PC-9 (cell line): Measurements from ENCODE around the gene KCTD6. TPM values are rescaled to one million over a fixed set of nuclear protein-coding genes. Genes with fewer than 3 reads are reported as not detected.

Experiments
- BruUV-seq: library from RNA; stranded (reverse); fragments of 400-500 nt; replicated peaks from 2 replicates; lab custom pipeline; 2021; lab: Mats Ljungman, UMichigan
- CTCF ChIA-PET: fragments of 300-600 bp; sonication (Branson Sonifier 250); formaldehyde crosslinking; loops from one replicate; lab custom pipeline; 2022; ENCODE audit warnings: antibody characterized with exemption; lab: Charles Lee
- POLR2A ChIA-PET: fragments of 300-600 bp; sonication (Branson Sonifier 250); formaldehyde crosslinking; loops from one replicate; lab custom pipeline; 2022; ENCODE audit warnings: antibody characterized with exemption; ENCODE audit not compliant: unreplicated experiment; lab: Charles Lee
- DNase-seq, 2 experiments: peaks; one replicate each; pipeline versions ENCODE4 v3.0.0 to v3.0.0-alpha.2; 2015 to 2022; ENCODE audit warnings: mixed read lengths in 1 of 2
- H2AFZ ChIP-seq: fragments of 200-600 bp; sonication (generic); 2 replicates; pipeline ENCODE4 v1.8.1; 2017; ENCODE audit warnings: antibody characterized with exemption
- H3F3A ChIP-seq: fragments of 200-600 bp; sonication (generic); 2 replicates; pipeline ENCODE4 v1.8.1; 2017; ENCODE audit warnings: antibody characterized with exemption, mild to moderate bottlenecking, low read depth; ENCODE audit not compliant: insufficient read depth
- H3K27ac ChIP-seq: fragments of 200-600 bp; sonication (generic); 2 replicates; pipeline ENCODE4 v1.6.1; 2016; ENCODE audit warnings: mixed run types
- H3K27me3 ChIP-seq: fragments of 200-600 bp; sonication (generic); 2 replicates; pipeline ENCODE4 v1.6.1; 2016; ENCODE audit warnings: low read depth, mixed run types; ENCODE audit not compliant: insufficient read depth
- H3K36me3 ChIP-seq: fragments of 200-600 bp; sonication (generic); 2 replicates; pipeline ENCODE4 v1.6.1; 2016; ENCODE audit warnings: low read depth, mixed run types
- H3K4me1 ChIP-seq: fragments of 200-600 bp; sonication (generic); replicated peaks from 2 replicates; pipeline ENCODE4 v1.6.1; 2016; ENCODE audit warnings: mixed run types; ENCODE audit not compliant: insufficient read depth
- H3K4me2 ChIP-seq: fragments of 200-600 bp; sonication (generic); 2 replicates; pipeline ENCODE4 v1.6.1; 2017; ENCODE audit warnings: mixed run types
- H3K4me3 ChIP-seq: fragments of 200-600 bp; sonication (generic); 2 replicates; pipeline ENCODE4 v1.6.1; 2016; ENCODE audit warnings: mixed run types
- H3K79me2 ChIP-seq: fragments of 200-600 bp; sonication (generic); 2 replicates; pipeline ENCODE4 v1.6.1; 2017; ENCODE audit warnings: low read depth, mixed run types
- H3K9me2 ChIP-seq: fragments of 200-600 bp; sonication (generic); 2 replicates; pipeline ENCODE4 v1.8.1; 2017; ENCODE audit warnings: mild to moderate bottlenecking; ENCODE audit not compliant: insufficient read depth
- H3K9me3 ChIP-seq: fragments of 200-600 bp; sonication (generic); 2 replicates; pipeline ENCODE4 v1.8.1; 2016; ENCODE audit warnings: low read depth; ENCODE audit not compliant: insufficient read depth
- H4K20me1 ChIP-seq: fragments of 200-600 bp; sonication (generic); 2 replicates; pipeline ENCODE4 v1.8.1; 2017; ENCODE audit not compliant: insufficient read depth
- CTCF ChIP-seq: fragments of 200-600 bp; sonication (generic); conservative IDR thresholded peaks from 2 replicates; pipeline ENCODE4 v1.6.1; 2017; ENCODE audit warnings: mixed run types, antibody characterized with exemption, mild to moderate bottlenecking, moderate library complexity
- EZH2 ChIP-seq: fragments of 200-600 bp; sonication (generic); IDR thresholded peaks from 2 replicates; pipeline ENCODE4 v1.8.0; 2017; ENCODE audit warnings: antibody characterized with exemption, low read depth
- intact Hi-C: fragments of 100-400 bp; cut with micrococcal nuclease; formaldehyde crosslinking; loops from one replicate; pipeline ENCODE4 v1.10.0; 2022; ENCODE audit not compliant: unreplicated experiment
- total RNA-seq: library from RNA; stranded (reverse); gene quantifications from 2 replicates; pipeline ENCODE4 v1.2.3, GENCODE V29; 2021

The KCTD6 gene
- total RNA-seq, 1 experiment from 2014 or later = 10.3 TPM

GRCh38 chr3:58531956-58532355, 40.1 kb downstream of the KCTD6 start:
- BruUV-seq = no TSS peak
- no peak overlapping the region for H3K4me2 ChIP-seq
- no peak overlapping the region for H3K4me3 ChIP-seq
- H4K20me1 ChIP-seq = no peaks in the 10 kb centered on the region
- H3F3A ChIP-seq = no peaks in the 10 kb centered on the region; the same call in 1 of the 2 replicates
- H3K9me2 ChIP-seq = no peaks in the 10 kb centered on the region
- DNase-seq = no peak
- intact Hi-C loops = loop anchor here (1.0 to 5.0 kb wide), 6 partner anchors 41 to 345 kb away; partner anchors contain the start of genes HTD2 and RPP14
- no peak for TF ChIP-seq CTCF
- TF ChIP-seq EZH2 = no peak
- peaks cover 10% of the 10 kb centered on the region; the same call in 1 of the 2 replicates for H3K4me1 ChIP-seq
- H3K27ac ChIP-seq = no peak overlapping the region
- H3K27me3 ChIP-seq = no peaks in the 10 kb centered on the region
- H3K79me2 ChIP-seq = no peaks in the 10 kb centered on the region
- CTCF ChIA-PET = no interaction called here
- no peaks in the 10 kb centered on the region for H3K9me3 ChIP-seq
- POLR2A ChIA-PET = no interaction called here
- no peak overlapping the region for H2AFZ ChIP-seq
- no peaks in the 10 kb centered on the region for H3K36me3 ChIP-seq

GRCh38 chr3:58532794-58533220, 40.9 kb downstream of the KCTD6 start:
- Histone ChIP-seq H3K79me2 (no peaks in the 10 kb centered on the region), H3K9me3 (no peaks in the 10 kb centered on the region), H3K27me3 (no peaks in the 10 kb centered on the region), H2AFZ (no peak overlapping the region), H3F3A (no peaks in the 10 kb centered on the region; the same call in 1 of the 2 replicates), H3K4me1 (peaks cover 7% of the 10 kb centered on the region; the same call in 1 of the 2 replicates), H4K20me1 (no peaks in the 10 kb centered on the region), H3K36me3 (no peaks in the 10 kb centered on the region), H3K4me2 (no peak overlapping the region), H3K27ac (no peak overlapping the region), H3K4me3 (no peak overlapping the region), H3K9me2 (no peaks in the 10 kb centered on the region)
- ChIA-PET CTCF (no interaction called here), POLR2A (interaction anchor here (0.6 kb wide), 1 partner anchor 42 kb away, joined by 3 read pairs; no protein-coding TSS in a partner anchor)
- TF ChIP-seq EZH2 = no peak
- TF ChIP-seq CTCF = peak; percentile 96
- intact Hi-C loops = loop anchor here (1.0 to 5.0 kb wide), 6 partner anchors 42 to 346 kb away; partner anchors contain the start of genes HTD2 and RPP14
- BruUV-seq = no TSS peak
- peak; percentile 52 to 71 for DNase-seq

- intact Hi-C loops = loop anchor here (5.0 kb wide), 1 partner anchor 228 kb away; the partner anchor contains the start of genes HTD2 and RPP14
- no peaks in the 10 kb centered on the region for H3K4me1 ChIP-seq
- TF ChIP-seq CTCF = no peak
- no peaks in the 10 kb centered on the region for H4K20me1 ChIP-seq
- POLR2A ChIA-PET = no interaction called here
- no peaks in the 10 kb centered on the region for H3K9me3 ChIP-seq
- no peaks in the 10 kb centered on the region for H3K9me2 ChIP-seq
- no peaks in the 10 kb centered on the region for H3K36me3 ChIP-seq
- no TSS peak for BruUV-seq
- no peak overlapping the region for H3K4me2 ChIP-seq
- no peaks in the 10 kb centered on the region for H3K27me3 ChIP-seq
- no peak overlapping the region for H3K27ac ChIP-seq
- CTCF ChIA-PET = no interaction called here
- no peak for DNase-seq
- H3K79me2 ChIP-seq = no peaks in the 10 kb centered on the region
- H3K4me3 ChIP-seq = no peak overlapping the region
- H3F3A ChIP-seq = no peaks in the 10 kb centered on the region; the same call in 1 of the 2 replicates
- no peak overlapping the region for H2AFZ ChIP-seq
Observed at GRCh38 chr3:58534592-58535494, 42.9 kb downstream of the KCTD6 start.
